ENCODE results near the gene PSAPL1.

DNA sequence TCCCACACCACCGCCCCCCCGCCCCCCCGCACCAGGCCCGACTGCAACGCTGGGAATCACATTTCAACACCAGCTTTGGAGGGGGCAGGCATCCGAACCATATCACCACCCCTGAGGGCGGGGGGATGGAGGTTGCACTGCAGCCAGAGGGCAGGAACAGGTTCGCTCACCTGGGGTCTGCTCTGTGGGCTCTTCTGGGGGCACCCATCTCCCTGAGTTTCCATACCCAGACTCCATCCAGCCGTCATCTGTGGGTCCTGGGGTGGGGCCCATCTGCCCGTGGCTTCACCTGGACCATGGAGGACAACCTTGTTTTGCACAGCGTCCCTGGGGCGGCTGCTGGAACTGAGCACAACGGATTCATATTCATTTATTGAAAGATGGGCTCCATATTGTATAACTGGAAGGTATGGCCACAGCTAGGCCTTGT is 6.9 kb downstream of the PSAPL1 start:
- TF ChIP-seq POLR2AphosphoS5 (IDR thresholded peaks at IDR 0.05) (no peak), CTCF (IDR thresholded peaks at IDR 0.05) (no peak), POLR2A (IDR thresholded peaks at IDR 0.05) (no peak)
